Skin of body (tissue), 2 donors: ENCODE results near the gene FGF14. TPM values are rescaled to one million over a fixed set of nuclear protein-coding genes. Genes with fewer than 3 reads are reported as not detected.
A peak's percentile ranks its signal among the peaks of the same experiment; 100 is the strongest.

ENCODE experiments used
- DNase-seq: peaks from one replicate; lab custom pipeline; 2025; lab: John Stamatoyannopoulos, UW
- total RNA-seq: library from RNA; depleted of rRNA; stranded (reverse); fragments of >200 nt; gene quantifications from one replicate; pipeline ENCODE4 v1.2.3, GENCODE V29; 2014

The FGF14 gene
- total RNA-seq, 1 donor from 2014 or later: 1.6 TPM

GRCh38 chr13:101799196-101799595, 602.7 kb downstream of the FGF14 start:
- no peak for DNase-seq

GRCh38 chr13:101798437-101798836, 603.4 kb downstream of the FGF14 start:
- DNase-seq: no peak

- no peak for DNase-seq
Observed at GRCh38 chr13:101795460-101795859, 606.4 kb downstream of the FGF14 start.

- no peak for DNase-seq
Observed at GRCh38 chr13:101795025-101795424, 606.8 kb downstream of the FGF14 start.

- DNase-seq: no peak
Observed at GRCh38 chr13:101792189-101792588, 609.7 kb downstream of the FGF14 start.

- no peak for DNase-seq
Observed at GRCh38 chr13:101785858-101786257, 616.0 kb downstream of the FGF14 start.

GRCh38 chr13:101784313-101784712, 617.5 kb downstream of the FGF14 start:
- DNase-seq: no peak

- DNase-seq: no peak
Observed at GRCh38 chr13:101783554-101783953, 618.3 kb downstream of the FGF14 start.

GRCh38 chr13:101780211-101780610, 621.6 kb downstream of the FGF14 start:
- DNase-seq: no peak

- no peak for DNase-seq
Observed at GRCh38 chr13:101779147-101779546, 622.7 kb downstream of the FGF14 start.

GRCh38 chr13:101775267-101775666, 626.6 kb downstream of the FGF14 start:
- peak; percentile 32 for DNase-seq

- DNase-seq: no peak
Observed at GRCh38 chr13:101774393-101774792, 627.5 kb downstream of the FGF14 start.

GRCh38 chr13:101773062-101773461, 628.8 kb downstream of the FGF14 start:
- no peak for DNase-seq

GRCh38 chr13:101767131-101767530, 634.7 kb downstream of the FGF14 start:
- DNase-seq: no peak

GRCh38 chr13:101763191-101763590, 638.7 kb downstream of the FGF14 start:
- DNase-seq: no peak

- no peak for DNase-seq
Observed at GRCh38 chr13:101757446-101758039, 644.3 kb downstream of the FGF14 start.

GRCh38 chr13:101755228-101755887, 646.5 kb downstream of the FGF14 start:
- DNase-seq: no peak

- no peak for DNase-seq
Observed at GRCh38 chr13:101752432-101752831, 649.4 kb downstream of the FGF14 start.

GRCh38 chr13:101751488-101751887, 650.4 kb downstream of the FGF14 start:
- DNase-seq: no peak

- no peak for DNase-seq
Observed at GRCh38 chr13:101749584-101749983, 652.3 kb downstream of the FGF14 start.

GRCh38 chr13:101747039-101747438, 654.8 kb downstream of the FGF14 start:
- DNase-seq: no peak

- DNase-seq: no peak
Observed at GRCh38 chr13:101746513-101746912, 655.3 kb downstream of the FGF14 start.
